Measurements from ENCODE around the gene PDE1C.
A peak's percentile ranks its signal among the peaks of the same experiment; 100 is the strongest.
"Not testable (repeated sequence)": the region's sequence is repeated elsewhere in the genome, so short reads cannot be mapped to it uniquely, and the experiment has no call there.

Gene PDE1C

GRCh38 chr7:32070406-32071360, at the start of gene PDE1C:
Gene PDE1C (minus strand): TSS chr7:32070407.
- no peak for DNase-seq

- DNase-seq = no peak
These were observed 49.6 kb upstream of the PDE1C start for GRCh38 chr7:32119790-32120196.

- no peak for DNase-seq
These were observed 47.6 kb upstream of the PDE1C start for GRCh38 chr7:32117837-32118236.

- no peak for DNase-seq
These were observed 46.2 kb upstream of the PDE1C start for GRCh38 chr7:32116436-32116835.

GRCh38 chr7:32115831-32116230, 45.6 kb upstream of the PDE1C start:
- no peak for DNase-seq

GRCh38 chr7:32108651-32109050, 38.4 kb upstream of the PDE1C start:
- DNase-seq = no peak

GRCh38 chr7:32104766-32105165, 34.6 kb upstream of the PDE1C start:
- no peak for DNase-seq

- DNase-seq = no peak
These were observed 33.2 kb upstream of the PDE1C start for GRCh38 chr7:32103361-32103760.

- no peak for DNase-seq
These were observed 32.2 kb upstream of the PDE1C start for GRCh38 chr7:32102432-32102873.

- no peak for DNase-seq
These were observed 30.2 kb upstream of the PDE1C start for GRCh38 chr7:32100407-32100907.

- DNase-seq = no peak
These were observed 24.3 kb upstream of the PDE1C start for GRCh38 chr7:32094516-32094915.

GRCh38 chr7:32093415-32094408, 23.5 kb upstream of the PDE1C start:
- peak; percentile 75 for DNase-seq

GRCh38 chr7:32092346-32092745, 22.1 kb upstream of the PDE1C start:
- DNase-seq = no peak

- DNase-seq = no peak
These were observed 21.5 kb upstream of the PDE1C start for GRCh38 chr7:32091608-32092210.

GRCh38 chr7:32089678-32090077, 19.5 kb upstream of the PDE1C start:
- DNase-seq = no peak

GRCh38 chr7:32089256-32089655, 19.0 kb upstream of the PDE1C start:
- DNase-seq = no peak

- no peak for DNase-seq
These were observed 18.3 kb upstream of the PDE1C start for GRCh38 chr7:32088451-32088881.

- DNase-seq = no peak
These were observed 9.3 kb upstream of the PDE1C start for GRCh38 chr7:32079510-32079909.

- no peak for DNase-seq
These were observed 8.6 kb upstream of the PDE1C start for GRCh38 chr7:32078824-32079223.

- no peak for DNase-seq
These were observed 7.6 kb upstream of the PDE1C start for GRCh38 chr7:32077806-32078205.

- not testable (repeated sequence) for DNase-seq
These were observed 6.6 kb upstream of the PDE1C start for GRCh38 chr7:32076802-32077201.

- no peak for DNase-seq
These were observed 5.4 kb upstream of the PDE1C start for GRCh38 chr7:32075612-32076011.

All from amniotic stem cell (primary cell).